SJCRH30 (cell line): ENCODE data around the gene PLA2R1. TPM values are rescaled to one million over a fixed set of nuclear protein-coding genes. Genes with fewer than 3 reads are reported as not detected.

ENCODE experiments used
- total RNA-seq: library from RNA; depleted of rRNA; stranded (reverse); fragments of >200 nt; shearing (Covaris generic); gene quantifications from 2 replicates; pipeline ENCODE4 v1.2.3, GENCODE V29; 2014; rRNA removed

PLA2R1 gene
- total RNA-seq, 1 experiment from 2014 or later: not detected

Other genes starting within 250 kb of the PLA2R1 start
- not detected in 2 replicates for gene LY75, start 157.9 kb downstream of the PLA2R1 start, total RNA-seq
- 3.7 and 3.8 TPM in 2 replicates for gene ITGB6, start 137.7 kb upstream of the PLA2R1 start, total RNA-seq